ENCODE measurements around the gene PODXL.

- TF ChIP-seq, protein P1, sequence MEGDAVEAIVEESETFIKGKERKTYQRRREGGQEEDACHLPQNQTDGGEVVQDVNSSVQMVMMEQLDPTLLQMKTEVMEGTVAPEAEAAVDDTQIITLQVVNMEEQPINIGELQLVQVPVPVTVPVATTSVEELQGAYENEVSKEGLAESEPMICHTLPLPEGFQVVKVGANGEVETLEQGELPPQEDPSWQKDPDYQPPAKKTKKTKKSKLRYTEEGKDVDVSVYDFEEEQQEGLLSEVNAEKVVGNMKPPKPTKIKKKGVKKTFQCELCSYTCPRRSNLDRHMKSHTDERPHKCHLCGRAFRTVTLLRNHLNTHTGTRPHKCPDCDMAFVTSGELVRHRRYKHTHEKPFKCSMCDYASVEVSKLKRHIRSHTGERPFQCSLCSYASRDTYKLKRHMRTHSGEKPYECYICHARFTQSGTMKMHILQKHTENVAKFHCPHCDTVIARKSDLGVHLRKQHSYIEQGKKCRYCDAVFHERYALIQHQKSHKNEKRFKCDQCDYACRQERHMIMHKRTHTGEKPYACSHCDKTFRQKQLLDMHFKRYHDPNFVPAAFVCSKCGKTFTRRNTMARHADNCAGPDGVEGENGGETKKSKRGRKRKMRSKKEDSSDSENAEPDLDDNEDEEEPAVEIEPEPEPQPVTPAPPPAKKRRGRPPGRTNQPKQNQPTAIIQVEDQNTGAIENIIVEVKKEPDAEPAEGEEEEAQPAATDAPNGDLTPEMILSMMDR (IDR thresholded peaks at IDR 0.05; ENCODE audit: low read length) = no peak
- no peak for TF ChIP-seq EZH2phosphoT487 (IDR thresholded peaks at IDR 0.05; ENCODE audit: low read length)
Observed at GRCh38 chr7:131596785-131597184, 40.4 kb upstream of the PODXL start.

Data from MM.1S (cell line).